HepG2 (cell line): ENCODE data around the gene PLBD2. TPM values are rescaled to one million over a fixed set of nuclear protein-coding genes. Genes with fewer than 3 reads are reported as not detected.

Source experiments
- ATAC-seq: fragments of 200-7000 bp; cut with Tn5 transposase; 3 replicates; pipeline ENCODE4 v1.9.1; 2020; ENCODE audit warnings: mild to moderate bottlenecking, moderate library complexity
- BruUV-seq: library from RNA; stranded (reverse); fragments of 400-500 nt; replicated peaks from 2 replicates; lab custom pipeline; 2021; lab: Mats Ljungman, UMichigan
- CTCF ChIA-PET: fragments of 300-600 bp; formaldehyde crosslinking; extraction: SDS; loops from one replicate; lab custom pipeline; 2021; ENCODE audit warnings: low total read pairs, inconsistent platforms, low intra/inter-chr PET ratio; lab: Yijun Ruan, JAX
- POLR2A ChIA-PET: fragments of 350-600 bp; sonication (Branson Sonifier 250); formaldehyde crosslinking; loops from one replicate; lab custom pipeline; 2020; ENCODE audit warnings: antibody characterized with exemption, inconsistent platforms; lab: Yijun Ruan, JAX
- DNase-seq: peaks from one replicate; pipeline ENCODE4 v3.0.0-alpha.2; 2015; ENCODE audit warnings: low spot score
- FAIRE-seq: peaks from 3 replicates; lab custom pipeline; 2011; peaks lifted over from hg19 to GRCh38; lab: Jason Lieb, UNC
- H2AFZ ChIP-seq: one replicate; pipeline ENCODE4 v1.6.1; 2011; ENCODE audit warnings: low read length, inconsistent platforms
- H3K27ac ChIP-seq: fragments of 300-600 bp; 3 replicates; pipeline ENCODE4 v1.8.0; 2011; ENCODE audit warnings: mixed run types, mild to moderate bottlenecking, mixed read lengths, low read length, inconsistent platforms; ENCODE audit not compliant: insufficient read depth; ENCODE audit errors: extremely low read length
- H3K27me3 ChIP-seq, 2 experiments: fragments of 200-600 bp in 1 of 2; 2 replicates in 1 of 2; 3 replicates in 1 of 2; pipeline versions ENCODE4 v1.6.0 to v1.8.0; 2011; ENCODE audit warnings: low read length in 2 of 2, mild to moderate bottlenecking in 2 of 2, moderate library complexity in 2 of 2, inconsistent platforms in 1 of 2; ENCODE audit not compliant: insufficient read depth in 2 of 2, control insufficient read depth in 1 of 2
- H3K36me3 ChIP-seq, 2 experiments: fragments of 200-600 bp in 1 of 2; replicated peaks in 1 of 2; 2 replicates in 1 of 2; 3 replicates in 1 of 2; pipeline versions ENCODE4 v1.5.1 to v1.8.0; 2011; ENCODE audit warnings: low read length in 2 of 2, inconsistent platforms in 1 of 2; ENCODE audit not compliant: insufficient read depth in 2 of 2, control insufficient read depth in 1 of 2
- H3K4me1 ChIP-seq: 2 replicates; pipeline ENCODE4 v1.5.1; 2012; ENCODE audit warnings: low read length, inconsistent platforms; ENCODE audit not compliant: insufficient read depth
- H3K4me2 ChIP-seq: 2 replicates; pipeline ENCODE4 v1.6.0; 2011; ENCODE audit warnings: low read depth, low read length, inconsistent platforms
- H3K4me3 ChIP-seq, 3 experiments: fragments of 200-600 bp in 1 of 3; sonication (generic), shearing (Covaris generic) in 1 of 3; replicated peaks in 1 of 3; 2 replicates each; pipeline ENCODE4 v1.5.1; 2011 to 2016; ENCODE audit warnings: low read length in 3 of 3, inconsistent platforms in 2 of 3, low read depth in 2 of 3, mild to moderate bottlenecking in 2 of 3, control low read depth in 1 of 3, mixed read lengths in 1 of 3; ENCODE audit not compliant: insufficient read depth in 1 of 3
- H3K79me2 ChIP-seq: one replicate; pipeline ENCODE4 v1.6.1; 2011; ENCODE audit warnings: low read length, inconsistent platforms; ENCODE audit not compliant: insufficient read depth
- H3K9ac ChIP-seq: 2 replicates; pipeline ENCODE4 v1.6.0; 2011; ENCODE audit warnings: mild to moderate bottlenecking, low read depth, low read length, inconsistent platforms; ENCODE audit not compliant: insufficient read depth
- H3K9me3 ChIP-seq: 2 replicates; pipeline ENCODE4 v1.5.1; 2012; ENCODE audit warnings: mild to moderate bottlenecking, low read length
- H4K20me1 ChIP-seq: 2 replicates; pipeline ENCODE4 v1.6.0; 2011; ENCODE audit warnings: inconsistent platforms, mild to moderate bottlenecking, low read length, moderate library complexity; ENCODE audit not compliant: insufficient read depth
- DMTF1 ChIP-seq: sonication (generic); formaldehyde crosslinking; IDR thresholded peaks from 2 replicates; pipeline ENCODE4 v1.4.0; 2020; ENCODE audit warnings: mild to moderate bottlenecking, missing genetic modification reagents
- ERF ChIP-seq: IDR thresholded peaks from 2 replicates; pipeline ENCODE4 v1.6.1; 2018; ENCODE audit warnings: missing biosample characterization, missing genetic modification reagents
- FOXK1 ChIP-seq: sonication (generic); formaldehyde crosslinking; IDR thresholded peaks from 2 replicates; pipeline ENCODE4 v1.4.0; 2020; ENCODE audit warnings: low read depth, missing genetic modification reagents, borderline replicate concordance
- HNRNPK ChIP-seq: fragments of 200-400 bp; formaldehyde crosslinking; IDR thresholded peaks from 2 replicates; pipeline ENCODE4 v1.6.1; 2018; ENCODE audit warnings: low read length, low read depth, moderate library complexity, mild to moderate bottlenecking; ENCODE audit not compliant: poor library complexity, severe bottlenecking
- KDM5A ChIP-seq: fragments of 200-600 bp; sonication (generic); IDR thresholded peaks from 2 replicates; pipeline ENCODE4 v1.7.0; 2018; ENCODE audit warnings: antibody characterized with exemption, mild to moderate bottlenecking, low read length, borderline replicate concordance
- KMT2A ChIP-seq: sonication (generic); formaldehyde crosslinking; IDR thresholded peaks from 2 replicates; pipeline ENCODE4 v1.4.0; 2020; ENCODE audit warnings: missing genetic modification reagents
- SALL1 ChIP-seq: sonication (generic); formaldehyde crosslinking; IDR thresholded peaks from 2 replicates; pipeline ENCODE4 v1.8.0; 2022; ENCODE audit warnings: mild to moderate bottlenecking, missing genetic modification reagents
- SIX4 ChIP-seq: sonication (generic); formaldehyde crosslinking; IDR thresholded peaks from 2 replicates; pipeline ENCODE4 v1.4.0; 2020; ENCODE audit warnings: missing genetic modification reagents
- ZBTB7B ChIP-seq: sonication (generic); formaldehyde crosslinking; IDR thresholded peaks from 2 replicates; pipeline ENCODE4 v1.4.0; 2020; ENCODE audit warnings: missing genetic modification reagents
- ZNF124 ChIP-seq: sonication (generic); formaldehyde crosslinking; IDR thresholded peaks from 2 replicates; pipeline ENCODE4 v1.4.0; 2020; ENCODE audit warnings: missing genetic modification reagents
- ZNF432 ChIP-seq: sonication (generic); formaldehyde crosslinking; IDR thresholded peaks from 2 replicates; pipeline ENCODE4 v1.5.0; 2020; ENCODE audit warnings: missing genetic modification reagents, mild to moderate bottlenecking, borderline replicate concordance
- ZNF564 ChIP-seq: sonication (generic); formaldehyde crosslinking; IDR thresholded peaks from 2 replicates; pipeline ENCODE4 v1.8.1; 2023; ENCODE audit warnings: mild to moderate bottlenecking, missing genetic modification reagents
- ZNF777 ChIP-seq: sonication (generic); formaldehyde crosslinking; IDR thresholded peaks from 2 replicates; pipeline ENCODE4 v1.4.0; 2020; ENCODE audit warnings: missing genetic modification reagents
- WGBS: methylation state at CpG from one replicate; pipeline ENCODE4 v1.1.6; 2017; ENCODE audit warnings: low lambda C conversion rate; 5-methylcytosine and 5-hydroxymethylcytosine counted together
- in situ Hi-C: cut with HindIII; loops from 2 replicates; pipeline ENCODE4 v1.10.0; 2017; ENCODE audit warnings: low pct_unique_long_range_greater_than_20kb; ENCODE audit not compliant: extremely low pct_ligation_motif_present
- intact Hi-C: fragments of 100-400 bp; cut with micrococcal nuclease; formaldehyde crosslinking; loops from one replicate; pipeline ENCODE4 v1.10.0; 2022; ENCODE audit not compliant: unreplicated experiment
- polyA plus RNA-seq, 8 experiments: library from polyadenylated mRNA; depleted of rRNA in 3 of 8; stranded (reverse) in 7 of 8; unstranded in 1 of 8; fragments of >200 nt; fragmentation: Illumina TruSeq in 4 of 8; extraction: Trizol in 4 of 8; gene quantifications; 2 replicates each; pipeline versions ENCODE4 v1.2.1 to v1.2.3, GENCODE V29; 2011 to 2016; ENCODE audit warnings: low read depth in 4 of 8, missing spikeins in 1 of 8, mixed read lengths in 1 of 8; ENCODE audit not compliant: insufficient read depth in 1 of 8
- total RNA-seq, 5 experiments: library from RNA; depleted of rRNA; stranded (reverse); fragments of >200 nt; fragmentation: Illumina TruSeq; extraction: Trizol; gene quantifications; 2 replicates each; pipeline ENCODE4 v1.2.3, GENCODE V29; 2016; ENCODE audit warnings: low read depth in 1 of 5

Gene PLBD2
- total and polyA plus RNA-seq, 2 of the 13 experiments (the other 11 are each of a cell fraction or from before 2014, with no cell fraction given) = 6.7 to 8.5 TPM

- no peak overlapping the region for H3K27ac ChIP-seq
- in situ Hi-C loops (no loop called here), intact Hi-C loops (no loop called here)
- H3K9me3 ChIP-seq = no peaks in the 10 kb centered on the region
- no peak for DNase-seq
- peaks cover 5 to 17% of the 10 kb centered on the region in 2 experiments; a peak in 4 of 5 replicates for H3K36me3 ChIP-seq
- H3K4me2 ChIP-seq = no peak overlapping the region
- no peak overlapping the region for H3K9ac ChIP-seq
- ChIA-PET CTCF (no interaction called here), POLR2A (no interaction called here)
- TF ChIP-seq SALL1 = no peak
- no peak for TF ChIP-seq SIX4
- no peak for TF ChIP-seq ZNF432 (CRISPR knock-in tag)
- TF ChIP-seq HNRNPK = no peak
- no peak for TF ChIP-seq ERF (CRISPR knock-in tag)
- no peak for ATAC-seq
- BruUV-seq = no TSS peak
- 97% methylated on average over 4 of the region's 4 CpGs for WGBS
- H3K79me2 ChIP-seq = no peaks in the 10 kb centered on the region
- H3K4me3 ChIP-seq = no peak overlapping the region
- H3K4me1 ChIP-seq = no peaks in the 10 kb centered on the region
- FAIRE-seq = no peak
- no peaks in the 10 kb centered on the region for H4K20me1 ChIP-seq
- no peak overlapping the region for H2AFZ ChIP-seq
- H3K27me3 ChIP-seq = no peaks in the 10 kb centered on the region
Observed at GRCh38 chr12:113382206-113382605, 23.8 kb downstream of the PLBD2 start.

- H2AFZ ChIP-seq = no peak overlapping the region
- H3K27me3 ChIP-seq = no peaks in the 10 kb centered on the region
- no peaks in the 10 kb centered on the region for H4K20me1 ChIP-seq
- H3K36me3 ChIP-seq = peaks cover 6 to 13% of the 10 kb centered on the region in 2 experiments; a peak in 3 of 5 replicates
- ATAC-seq (no peak), FAIRE-seq (no peak), DNase-seq (no peak)
- no peak overlapping the region for H3K4me3 ChIP-seq
- no peaks in the 10 kb centered on the region for H3K79me2 ChIP-seq
- H3K9me3 ChIP-seq = no peaks in the 10 kb centered on the region
- no peak overlapping the region for H3K9ac ChIP-seq
- no peak overlapping the region for H3K27ac ChIP-seq
- POLR2A ChIA-PET = no interaction called here
- intact Hi-C loops (no loop called here), in situ Hi-C loops (no loop called here)
- WGBS = 91% methylated on average over 11 of the region's 14 CpGs
- H3K4me2 ChIP-seq = no peak overlapping the region
- H3K4me1 ChIP-seq = no peaks in the 10 kb centered on the region
- CTCF ChIA-PET = no interaction called here
- BruUV-seq = no TSS peak
- TF ChIP-seq ZNF777 (CRISPR knock-in tag) (no peak), FOXK1 (CRISPR knock-in tag) (no peak), KMT2A (no peak), DMTF1 (CRISPR knock-in tag) (no peak), ZNF124 (CRISPR knock-in tag) (no peak), ZBTB7B (CRISPR knock-in tag) (no peak), KDM5A (no peak), ZNF564 (CRISPR knock-in tag) (no peak)
Observed at GRCh38 chr12:113384778-113385177, 26.4 kb downstream of the PLBD2 start.
